ENCODE data around the gene FERMT3.
A peak's percentile ranks its signal among the peaks of the same experiment; 100 is the strongest.

The FERMT3 gene

DNA sequence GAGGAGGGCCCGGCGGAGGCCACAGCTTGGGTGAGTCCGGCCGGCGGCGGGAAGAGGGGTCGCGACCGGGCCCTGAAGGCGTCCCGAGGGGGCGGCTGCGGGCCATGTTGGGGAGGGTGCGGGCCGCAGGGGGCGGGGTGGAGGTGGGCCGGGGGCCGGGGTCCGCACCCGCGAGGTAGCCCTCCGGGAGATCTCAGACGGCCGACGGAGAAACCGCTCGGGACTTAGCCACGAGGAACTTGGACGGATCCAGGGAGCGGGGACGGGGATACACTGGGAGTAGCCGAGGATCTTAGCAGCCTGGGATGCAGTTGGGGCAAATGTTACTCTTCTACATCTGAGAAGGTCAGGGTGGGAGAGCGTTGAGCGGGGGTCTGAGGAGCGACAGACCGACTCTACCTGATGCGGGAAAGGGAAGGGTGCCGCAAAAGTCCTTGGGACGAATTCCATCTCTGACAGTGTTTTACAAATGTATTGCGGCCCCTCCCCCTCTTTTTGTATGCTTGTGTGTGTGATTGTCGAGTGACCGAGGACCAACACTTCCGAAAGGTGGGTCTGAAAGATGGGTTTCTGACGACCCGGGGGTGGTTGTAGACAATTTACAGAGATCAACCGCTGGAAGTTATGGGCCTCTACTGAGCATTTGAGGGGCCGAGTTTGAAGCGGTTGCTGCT lies 19.9 kb upstream of the FERMT3 start:
- peak; percentile 24 for DNase-seq (ENCODE audit: low read depth)

DNA sequence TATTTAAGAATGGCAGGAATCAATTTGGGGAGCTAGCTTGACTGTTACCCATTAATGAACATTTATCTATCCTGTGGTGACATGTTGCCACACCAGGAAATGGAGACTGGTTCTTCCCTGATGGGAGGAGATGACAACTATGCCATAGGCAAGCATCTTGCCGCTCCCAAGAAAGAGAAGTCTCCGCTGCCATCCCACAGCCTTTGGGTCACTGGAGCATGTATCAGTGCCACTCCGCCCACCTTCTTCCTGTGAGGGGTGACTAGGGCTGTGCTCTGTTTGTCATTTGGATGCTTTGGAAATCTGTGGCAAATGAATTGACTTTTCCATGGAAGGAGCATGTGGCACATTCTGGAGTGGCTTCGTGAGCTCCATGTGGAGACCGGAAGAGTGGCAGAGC lies 14.1 kb upstream of the FERMT3 start:
- DNase-seq (ENCODE audit: low read depth): no peak

DNA sequence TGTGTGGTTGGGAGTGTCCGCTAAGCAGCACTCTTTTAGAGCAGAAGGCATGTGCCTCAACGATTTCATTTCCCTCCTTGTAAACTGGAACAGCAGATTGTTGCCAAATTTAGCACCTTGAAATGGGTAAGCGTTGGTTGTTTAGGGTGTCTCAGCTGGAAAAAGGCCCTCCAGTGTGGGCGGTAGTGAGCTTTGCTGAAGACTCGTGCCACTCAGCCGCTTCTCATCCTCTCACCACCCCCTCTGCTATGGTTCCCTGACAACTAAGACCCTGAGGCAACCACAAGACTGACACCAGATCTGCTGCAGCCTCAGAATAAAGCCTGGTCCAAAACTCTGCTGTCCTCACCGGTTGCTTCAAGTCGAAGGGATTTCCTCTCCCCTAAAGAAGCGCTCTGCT lies 9.9 kb upstream of the FERMT3 start:
- no peak for DNase-seq (ENCODE audit: low read depth)

DNA sequence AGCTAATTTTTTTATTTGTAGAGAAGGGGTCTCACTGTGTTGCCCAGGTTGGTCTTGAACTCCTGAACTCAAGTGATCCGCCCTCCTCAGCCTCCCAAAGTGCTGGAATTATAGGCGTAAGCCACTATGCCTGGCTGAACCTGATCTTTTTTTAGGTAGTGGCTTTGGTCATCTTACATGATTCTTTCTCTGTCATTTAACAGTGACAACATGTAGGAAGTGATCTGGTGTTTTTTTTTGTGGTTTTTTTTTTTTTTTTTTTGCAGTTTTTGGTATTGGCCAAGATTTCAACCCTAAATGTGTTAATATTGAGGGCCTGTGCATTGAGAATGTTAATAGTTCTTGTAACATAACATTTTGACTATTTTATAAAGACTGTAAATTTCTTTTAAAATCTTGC lies 8.0 kb upstream of the FERMT3 start:
- DNase-seq (ENCODE audit: low read depth): no peak

DNA sequence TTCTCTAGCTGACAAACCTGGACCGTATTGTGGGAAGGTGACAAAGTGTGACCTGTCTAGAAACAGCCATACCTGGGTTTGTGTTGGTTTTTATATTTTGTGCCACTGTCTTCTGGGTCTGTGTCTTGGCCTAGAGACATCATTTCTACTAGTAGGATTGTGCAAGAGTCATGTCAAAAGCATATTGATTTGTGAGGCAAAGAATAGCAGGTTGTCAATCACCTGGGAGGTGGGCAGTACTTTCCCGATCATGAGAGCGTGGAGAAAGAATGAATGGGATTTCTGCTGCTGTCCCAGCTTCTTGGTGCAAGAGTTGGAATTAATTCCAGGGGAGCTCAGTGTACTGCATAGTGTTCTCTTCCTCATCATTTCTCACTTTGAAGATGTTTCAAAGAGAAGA lies 5.0 kb upstream of the FERMT3 start:
- no peak for DNase-seq (ENCODE audit: low read depth)

DNA sequence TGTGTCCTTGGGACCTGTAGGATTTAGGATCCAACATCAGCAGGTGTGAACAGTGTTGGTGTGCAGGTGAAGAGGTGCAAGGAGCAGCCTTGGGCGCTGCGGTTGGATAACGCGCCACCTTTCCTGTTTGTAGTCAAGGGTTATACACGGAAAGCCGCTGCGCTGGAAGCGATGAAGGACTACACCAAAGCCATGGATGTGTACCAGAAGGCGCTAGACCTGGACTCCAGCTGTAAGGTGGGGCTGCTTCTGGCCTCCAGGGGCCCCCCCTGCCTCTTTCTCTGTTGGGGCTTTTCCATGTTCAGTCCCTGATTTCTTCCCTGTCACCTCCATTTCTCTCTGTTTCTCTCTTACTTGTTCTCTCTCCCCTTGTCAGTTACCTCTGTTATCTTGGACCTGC lies 3.5 kb upstream of the FERMT3 start:
- no peak for DNase-seq (ENCODE audit: low read depth)

DNA sequence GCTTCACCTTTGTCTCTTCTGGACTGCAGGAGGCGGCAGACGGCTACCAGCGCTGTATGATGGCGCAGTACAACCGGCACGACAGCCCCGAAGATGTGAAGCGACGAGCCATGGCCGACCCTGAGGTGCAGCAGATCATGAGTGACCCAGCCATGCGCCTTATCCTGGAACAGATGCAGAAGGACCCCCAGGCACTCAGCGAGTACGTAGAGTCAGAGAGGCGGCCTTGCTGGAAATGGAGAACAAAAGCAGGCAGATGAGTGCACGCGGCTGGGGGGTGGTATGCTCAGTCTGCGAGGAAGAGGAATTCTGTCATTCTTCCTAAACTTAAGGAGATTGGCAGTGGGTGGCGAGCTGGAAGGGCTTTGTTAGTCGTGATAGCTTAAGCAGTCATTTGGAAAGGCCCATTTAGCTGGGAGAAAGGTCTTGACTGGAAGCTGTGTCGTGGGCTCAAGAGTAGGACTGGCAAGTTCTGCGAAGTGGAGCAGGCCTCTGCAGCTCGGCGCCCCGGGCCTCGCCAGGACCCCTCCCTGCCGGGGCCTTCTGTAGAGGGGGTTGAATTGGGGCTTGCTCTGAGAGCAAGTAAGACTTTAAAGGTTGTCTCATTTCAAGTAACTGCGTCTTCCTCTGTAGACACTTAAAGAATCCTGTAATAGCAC lies 3.0 kb upstream of the FERMT3 start:
- DNase-seq (ENCODE audit: low read depth): no peak

DNA sequence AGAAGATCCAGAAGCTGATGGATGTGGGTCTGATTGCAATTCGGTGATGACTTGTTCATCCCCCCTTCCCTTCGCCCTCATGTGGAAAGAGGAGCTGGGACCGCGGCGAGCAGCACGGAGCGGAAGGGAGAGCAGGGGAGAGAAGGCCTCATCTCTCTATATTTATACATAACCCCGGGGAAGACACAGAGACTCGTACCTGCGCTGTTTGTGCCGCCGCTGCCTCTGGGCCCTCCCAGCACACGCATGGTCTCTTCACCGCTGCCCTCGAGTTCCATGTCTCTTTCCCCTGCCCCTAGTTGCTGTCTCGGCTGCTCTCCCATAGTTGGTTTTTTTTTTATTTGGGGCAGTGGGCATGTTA lies 2.5 kb upstream of the FERMT3 start:
- DNase-seq (ENCODE audit: low read depth): no peak

DNA sequence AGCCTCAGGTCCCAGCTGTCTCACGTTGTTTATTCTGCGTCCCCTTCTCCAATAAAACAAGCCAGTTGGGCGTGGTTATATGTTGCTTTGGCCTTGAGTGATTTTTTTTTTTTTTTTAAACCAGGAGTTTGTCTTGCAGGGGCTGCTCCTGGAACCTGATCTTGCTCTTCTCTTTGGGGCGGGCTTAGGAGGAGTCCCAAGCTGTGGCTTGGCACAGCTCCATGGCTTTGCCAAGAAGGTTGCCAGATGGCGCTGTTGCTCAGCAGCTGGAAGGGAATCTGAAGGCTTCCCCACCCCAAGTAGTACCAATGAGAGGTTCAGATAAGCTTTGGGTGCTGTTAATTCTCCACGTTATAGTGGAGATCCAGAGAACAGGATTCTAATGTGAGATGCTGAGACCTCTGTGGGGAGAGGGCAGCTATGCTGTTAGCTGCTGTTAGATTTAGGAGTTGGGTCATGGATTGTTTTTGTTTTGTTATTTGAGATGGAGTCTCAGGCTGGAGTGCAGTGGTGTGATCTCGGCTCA lies 2.0 kb upstream of the FERMT3 start:
- peak; percentile 95 for DNase-seq (ENCODE audit: low read depth)

DNA sequence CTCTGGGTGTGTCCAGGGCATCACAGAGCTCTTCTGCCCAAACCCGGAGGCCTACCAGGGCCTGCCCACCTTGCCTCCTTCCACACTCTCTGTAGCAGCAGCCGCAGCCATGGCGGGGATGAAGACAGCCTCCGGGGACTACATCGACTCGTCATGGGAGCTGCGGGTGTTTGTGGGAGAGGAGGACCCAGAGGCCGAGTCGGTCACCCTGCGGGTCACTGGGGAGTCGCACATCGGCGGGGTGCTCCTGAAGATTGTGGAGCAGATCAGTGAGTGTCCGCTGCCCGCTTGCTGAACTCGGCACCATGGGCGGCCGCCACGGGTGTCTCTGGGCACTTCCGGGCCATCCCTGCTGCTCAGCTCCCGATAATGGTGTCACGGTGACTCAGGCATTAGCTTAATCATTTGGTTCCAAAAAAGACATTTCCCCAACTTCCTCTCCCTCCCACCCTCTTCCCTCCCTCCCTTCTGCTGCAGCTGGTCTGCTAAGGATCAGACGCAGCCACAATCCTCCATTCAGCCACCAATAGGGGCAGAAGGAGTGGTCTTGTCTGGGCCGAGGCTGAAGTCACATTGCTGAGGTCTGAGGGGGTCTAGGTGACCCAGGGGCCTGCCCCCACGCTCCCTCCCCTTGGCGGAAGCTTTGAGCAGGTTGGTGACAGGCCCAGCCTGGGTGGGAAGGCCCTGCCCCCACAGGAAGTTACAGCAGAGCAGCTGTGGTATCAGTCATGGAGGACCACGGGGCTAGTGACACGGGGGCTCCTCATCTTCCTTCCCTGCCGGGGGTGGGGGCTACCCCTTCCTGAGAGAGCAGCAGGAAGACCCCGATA lies 950 bp downstream of the FERMT3 start:
- DNase-seq (ENCODE audit: low read depth): peak; percentile 83

DNA sequence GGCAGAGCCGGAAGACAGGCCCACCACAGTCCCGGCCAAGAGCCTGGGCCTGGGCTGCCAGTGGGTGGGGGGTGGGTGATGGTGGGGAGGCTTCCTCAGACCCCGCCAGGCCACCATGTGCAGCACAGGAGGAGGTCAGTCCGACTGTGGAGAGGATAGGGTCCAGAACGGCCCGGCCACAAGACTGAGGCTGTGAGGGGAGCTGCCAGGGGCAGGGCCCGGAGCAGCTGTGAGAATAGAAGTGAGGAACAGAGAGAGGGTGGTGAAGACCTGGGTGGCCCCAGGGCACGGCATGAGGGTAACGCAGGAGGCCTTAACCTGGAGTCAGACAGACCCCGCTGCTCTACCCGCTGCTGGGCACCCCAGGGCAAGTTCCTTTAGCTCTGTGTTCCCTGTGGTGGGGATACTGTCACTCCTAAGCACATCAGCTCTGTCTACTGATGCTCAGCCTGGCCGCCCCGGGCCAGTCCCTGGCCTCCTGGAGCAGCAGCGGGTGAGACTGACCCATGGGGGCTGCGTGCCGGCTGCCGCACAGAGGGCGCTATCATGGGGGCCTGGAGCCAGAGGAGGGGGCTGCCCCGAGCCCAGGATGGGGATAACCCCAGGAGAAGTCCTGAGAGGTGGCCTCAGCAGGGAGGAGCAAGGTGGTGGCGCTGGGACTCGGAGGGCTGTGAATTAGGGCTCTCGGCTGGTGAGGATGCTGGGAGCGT lies 1.7 kb downstream of the FERMT3 start:
- DNase-seq (ENCODE audit: low read depth): no peak

DNA sequence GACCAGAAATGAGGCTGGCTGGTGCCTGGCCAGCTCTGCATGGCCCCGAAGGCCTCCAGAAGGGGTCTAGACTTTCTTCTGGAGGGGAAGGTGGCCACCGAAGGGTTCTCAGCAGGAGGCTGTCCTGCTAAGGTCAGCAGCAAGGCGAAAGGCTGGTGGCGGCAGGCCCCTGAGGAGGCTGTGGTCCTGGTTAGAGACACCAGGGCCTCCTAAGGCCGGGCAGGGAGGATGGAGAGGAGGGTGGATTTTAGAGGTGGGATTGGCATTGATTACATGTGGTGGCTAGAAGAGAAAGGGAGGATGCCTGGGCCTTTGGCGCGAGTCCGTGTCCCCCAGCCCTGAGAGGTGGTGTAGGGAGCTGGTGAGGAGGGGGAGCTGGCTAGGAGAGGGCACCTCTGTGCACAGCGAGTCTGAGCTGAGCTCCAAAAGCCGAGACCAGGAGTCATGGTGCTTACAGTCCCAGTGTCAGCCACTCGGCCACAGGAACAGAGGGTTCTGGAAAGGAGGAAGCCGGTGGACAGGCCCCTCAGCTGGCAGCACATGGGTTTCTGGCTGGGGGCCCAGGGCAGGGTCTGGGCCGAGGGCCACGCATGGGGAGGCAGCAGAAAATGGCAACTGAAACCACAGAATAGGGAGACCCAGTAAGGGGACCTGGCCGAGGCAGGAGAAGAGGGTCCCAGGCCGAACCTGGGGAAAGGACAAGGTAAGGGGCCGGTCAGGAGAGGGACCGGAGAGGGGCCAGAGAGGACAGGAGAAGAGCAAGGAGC lies 2.5 kb downstream of the FERMT3 start:
- DNase-seq (ENCODE audit: low read depth): no peak

DNA sequence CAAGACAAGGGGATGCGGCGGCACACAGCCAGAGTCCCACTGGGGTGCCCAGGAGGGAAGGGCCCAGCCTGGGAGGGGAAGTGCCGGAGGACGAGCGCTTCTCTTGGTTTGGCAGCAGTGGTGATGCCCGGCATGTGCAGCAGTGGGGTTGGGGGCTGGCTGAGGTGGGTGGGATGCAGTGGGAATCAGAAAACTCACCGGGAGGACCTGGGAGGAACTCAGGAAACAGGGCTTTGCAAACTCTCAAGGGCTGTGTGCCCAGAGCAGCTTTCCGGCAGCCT lies 3.0 kb downstream of the FERMT3 start:
- DNase-seq (ENCODE audit: low read depth): no peak

DNA sequence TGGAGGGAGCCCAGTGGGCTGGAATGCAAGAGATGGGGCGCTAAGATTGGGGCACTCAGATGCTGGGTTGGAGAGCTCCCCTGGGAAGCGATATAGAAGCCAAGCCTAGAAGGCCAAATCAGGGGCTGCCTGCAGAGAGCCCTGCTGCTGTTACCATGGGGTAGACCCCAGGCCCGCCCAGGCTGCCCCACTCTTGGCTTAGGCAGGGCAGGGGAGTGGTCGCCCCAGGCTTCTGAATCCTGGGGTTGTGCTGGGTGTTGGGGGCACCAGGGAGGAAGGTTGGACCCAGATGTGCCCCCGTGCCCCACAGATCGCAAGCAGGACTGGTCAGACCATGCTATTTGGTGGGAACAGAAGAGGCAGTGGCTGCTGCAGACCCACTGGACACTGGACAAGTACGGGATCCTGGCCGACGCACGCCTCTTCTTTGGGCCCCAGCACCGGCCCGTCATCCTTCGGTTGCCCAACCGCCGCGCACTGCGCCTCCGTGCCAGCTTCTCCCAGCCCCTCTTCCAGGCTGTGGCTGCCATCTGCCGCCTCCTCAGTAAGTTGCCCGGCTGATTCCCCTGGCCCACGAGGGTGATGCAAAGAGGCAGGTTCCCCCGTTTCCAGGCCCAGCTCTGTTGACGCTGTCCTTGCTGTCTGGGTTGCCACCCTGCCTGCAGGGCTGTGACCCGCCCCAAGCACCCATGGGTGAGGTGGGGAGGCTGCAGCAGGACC lies 3.9 kb downstream of the FERMT3 start:
- no peak for DNase-seq (ENCODE audit: low read depth)

DNA sequence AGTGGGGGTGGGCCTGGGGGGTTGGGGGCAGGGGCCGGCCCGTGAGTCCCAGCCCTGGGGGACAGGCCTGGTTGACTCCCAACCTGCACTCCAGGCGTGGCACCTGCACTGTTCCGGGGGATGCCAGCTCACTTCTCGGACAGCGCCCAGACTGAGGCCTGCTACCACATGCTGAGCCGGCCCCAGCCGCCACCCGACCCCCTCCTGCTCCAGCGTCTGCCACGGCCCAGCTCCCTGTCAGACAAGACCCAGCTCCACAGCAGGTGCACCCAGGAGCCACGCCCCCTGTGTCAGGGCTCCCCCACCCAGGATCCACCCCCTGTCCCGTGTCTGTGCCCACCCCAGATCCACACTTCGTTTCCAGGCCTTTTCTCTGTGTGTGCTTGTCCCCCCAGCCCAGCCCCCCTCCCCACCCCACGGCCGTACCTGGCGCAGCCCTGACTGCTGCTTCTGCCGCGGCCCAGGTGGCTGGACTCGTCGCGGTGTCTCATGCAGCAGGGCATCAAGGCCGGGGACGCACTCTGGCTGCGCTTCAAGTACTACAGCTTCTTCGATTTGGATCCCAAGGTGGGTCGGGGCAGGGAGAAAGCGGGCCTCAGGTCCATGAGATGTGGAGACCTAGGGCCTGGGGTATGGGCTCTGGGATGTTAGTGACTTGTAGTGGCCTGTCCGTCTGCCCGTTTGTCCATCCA lies 4.8 kb downstream of the FERMT3 start:
- DNase-seq (ENCODE audit: low read depth): no peak

DNA sequence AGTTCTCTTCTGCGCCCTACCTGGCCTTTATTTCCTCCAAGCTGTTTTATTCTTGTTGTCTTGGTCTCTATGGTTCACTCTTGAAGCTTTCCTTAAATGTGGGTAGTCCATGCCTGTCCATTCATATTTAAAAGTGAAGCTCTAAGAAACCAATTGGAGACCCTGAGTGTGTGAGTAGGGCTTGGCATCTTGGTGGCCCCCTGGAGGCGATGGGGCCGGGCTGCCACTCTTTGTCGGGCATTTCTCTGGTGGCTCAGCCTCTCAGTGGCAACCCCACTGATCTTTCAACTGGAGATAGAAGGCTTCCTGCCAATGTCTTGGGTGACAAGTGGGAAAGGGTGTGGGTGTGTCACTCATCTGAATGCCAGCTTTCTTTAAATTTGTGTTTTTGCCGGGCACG lies 10.4 kb downstream of the FERMT3 start:
- no peak for DNase-seq (ENCODE audit: low read depth)

DNA sequence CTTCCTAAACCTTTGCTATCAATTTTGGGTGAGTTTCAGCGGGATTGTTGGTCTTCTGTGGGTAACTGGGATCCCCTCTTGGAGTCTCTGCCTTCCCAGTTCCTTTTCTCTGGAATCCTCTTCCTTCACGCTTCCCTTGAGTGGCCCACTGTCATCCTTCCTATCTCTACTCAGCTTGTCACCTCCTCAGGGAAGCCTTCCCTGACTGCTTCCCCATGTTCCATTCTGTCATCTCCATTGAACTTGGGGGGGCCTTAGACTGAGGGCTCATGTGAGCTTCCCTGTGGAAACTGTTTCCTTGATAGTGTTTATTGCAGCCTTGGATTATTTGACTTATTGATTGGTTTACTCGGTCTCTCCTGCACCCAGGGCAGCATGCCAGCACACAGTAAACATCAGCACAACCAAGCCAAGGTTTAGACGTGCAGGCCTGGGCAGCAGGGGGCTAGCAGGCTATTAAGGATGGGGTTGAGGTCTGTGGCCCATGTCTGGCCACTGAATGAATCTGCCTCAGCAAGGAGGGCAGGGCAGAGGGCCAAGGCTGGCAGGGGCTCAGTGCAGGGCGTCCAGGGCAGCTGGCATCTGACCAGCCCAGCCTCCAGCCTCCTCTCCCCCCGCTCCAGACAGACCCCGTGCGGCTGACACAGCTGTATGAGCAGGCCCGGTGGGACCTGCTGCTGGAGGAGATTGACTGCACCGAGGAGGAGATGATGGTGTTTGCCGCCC lies 12.3 kb downstream of the FERMT3 start:
- DNase-seq (ENCODE audit: low read depth): no peak

DNA sequence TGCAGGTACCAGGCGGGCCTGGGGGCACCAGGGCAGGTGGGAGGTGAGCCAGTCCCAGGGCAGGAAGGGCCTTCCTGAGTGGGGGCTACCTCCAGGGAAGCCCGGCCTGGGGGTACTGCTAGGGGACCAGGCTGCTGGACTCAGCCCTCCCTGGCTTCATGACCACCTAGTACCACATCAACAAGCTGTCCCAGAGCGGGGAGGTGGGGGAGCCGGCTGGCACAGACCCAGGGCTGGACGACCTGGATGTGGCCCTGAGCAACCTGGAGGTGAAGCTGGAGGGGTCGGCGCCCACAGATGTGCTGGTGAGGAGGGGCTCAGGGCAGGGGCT lies 12.8 kb downstream of the FERMT3 start:
- DNase-seq (ENCODE audit: low read depth): no peak

DNA sequence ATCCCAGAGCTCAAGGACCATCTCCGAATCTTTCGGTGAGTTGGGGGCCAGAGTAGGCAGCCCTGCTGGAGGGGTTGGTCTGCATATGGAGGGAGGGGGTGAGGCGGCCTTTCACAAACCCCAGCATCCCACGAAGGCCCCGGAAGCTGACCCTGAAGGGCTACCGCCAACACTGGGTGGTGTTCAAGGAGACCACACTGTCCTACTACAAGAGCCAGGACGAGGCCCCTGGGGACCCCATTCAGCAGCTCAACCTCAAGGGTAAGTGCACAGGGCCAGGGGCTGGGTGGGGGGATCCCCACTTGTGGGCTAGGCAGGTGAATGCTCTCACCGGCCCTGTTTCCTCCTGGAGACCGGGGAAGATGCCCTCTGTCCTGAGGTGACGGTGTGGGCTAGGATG lies 13.2 kb downstream of the FERMT3 start:
- no peak for DNase-seq (ENCODE audit: low read depth)

DNA sequence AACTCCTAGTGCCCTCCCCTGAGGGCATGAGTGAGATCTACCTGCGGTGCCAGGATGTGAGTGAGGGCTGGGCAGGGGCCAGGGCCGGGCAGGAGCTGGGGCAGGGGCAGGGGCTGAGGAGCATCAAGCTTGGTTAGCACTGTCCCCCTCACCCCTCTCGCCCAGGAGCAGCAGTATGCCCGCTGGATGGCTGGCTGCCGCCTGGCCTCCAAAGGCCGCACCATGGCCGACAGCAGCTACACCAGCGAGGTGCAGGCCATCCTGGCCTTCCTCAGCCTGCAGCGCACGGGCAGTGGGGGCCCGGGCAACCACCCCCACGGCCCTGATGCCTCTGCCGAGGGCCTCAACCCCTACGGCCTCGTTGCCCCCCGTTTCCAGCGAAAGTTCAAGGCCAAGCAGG lies 13.8 kb downstream of the FERMT3 start:
- no peak for DNase-seq (ENCODE audit: low read depth)
